ENCODE results near the gene OR11H6. TPM values are rescaled to one million over a fixed set of nuclear protein-coding genes. Genes with fewer than 3 reads are reported as not detected.
"Not testable (repeated sequence)": the region's sequence is repeated elsewhere in the genome, so short reads cannot be mapped to it uniquely, and the experiment has no call there.

Gene OR11H6
- total RNA-seq, 2 experiments from 2014 or later: not detected

GRCh38 chr14:20262642-20263128, 39.2 kb downstream of the OR11H6 start:
- POLR2A ChIA-PET: no interaction called here
- no peaks in the 10 kb centered on the region for H3K36me3 Mint-ChIP-seq (ENCODE audit: low read depth)
- DNase-seq (no peak), ATAC-seq (no peak)
- H3K4me3 Mint-ChIP-seq: no peak overlapping the region
- TF ChIP-seq CTCF (IDR thresholded peaks at IDR 0.05): no peak
- no peaks in the 10 kb centered on the region for H3K9me3 Mint-ChIP-seq
- H3K27me3 Mint-ChIP-seq: no peaks in the 10 kb centered on the region
- no peaks in the 10 kb centered on the region for H3K4me1 Mint-ChIP-seq (ENCODE audit: low read depth)
- CTCF ChIA-PET: no interaction called here
- H3K27ac Mint-ChIP-seq: no peak overlapping the region
- intact Hi-C loops (cut with micrococcal nuclease): no loop called here

GRCh38 chr14:20264361-20264760, 40.9 kb downstream of the OR11H6 start:
- POLR2A ChIA-PET; H3K27me3 Mint-ChIP-seq; intact Hi-C loops (cut with micrococcal nuclease); H3K9me3 Mint-ChIP-seq; H3K27ac Mint-ChIP-seq; H3K4me1 Mint-ChIP-seq (ENCODE audit: low read depth); H3K4me3 Mint-ChIP-seq; H3K36me3 Mint-ChIP-seq (ENCODE audit: low read depth); ATAC-seq; CTCF ChIA-PET; DNase-seq: not testable (repeated sequence)

GRCh38 chr14:20274062-20274461, 50.6 kb downstream of the OR11H6 start:
- H3K9me3 Mint-ChIP-seq: peaks cover 34% of the 10 kb centered on the region
- H3K4me3 Mint-ChIP-seq: no peak overlapping the region
- no peak for ATAC-seq
- H3K27ac Mint-ChIP-seq: no peak overlapping the region
- TF ChIP-seq CTCF (IDR thresholded peaks at IDR 0.05): no peak
- POLR2A ChIA-PET: no interaction called here
- intact Hi-C loops (cut with micrococcal nuclease): no loop called here
- no peak for DNase-seq
- peaks cover 42% of the 10 kb centered on the region for H3K36me3 Mint-ChIP-seq (ENCODE audit: low read depth)
- CTCF ChIA-PET: no interaction called here
- no peaks in the 10 kb centered on the region for H3K27me3 Mint-ChIP-seq
- peaks cover 7% of the 10 kb centered on the region for H3K4me1 Mint-ChIP-seq (ENCODE audit: low read depth)

Other genes starting within 250 kb of the OR11H6 start
- not detected for gene OR4K15, start 248.1 kb upstream of the OR11H6 start, total RNA-seq
- gene OR4Q2, start 221.5 kb upstream of the OR11H6 start, total RNA-seq: not detected
- gene OR4K14, start 204.4 kb upstream of the OR11H6 start, total RNA-seq: not detected
- not detected for gene OR4K13, start 187.7 kb upstream of the OR11H6 start, total RNA-seq
- not detected for gene OR4L1, start 163.7 kb upstream of the OR11H6 start, total RNA-seq
- gene OR4K17, start 113.0 kb upstream of the OR11H6 start, total RNA-seq: not detected
- not detected for gene OR4N5, start 84.9 kb upstream of the OR11H6 start, total RNA-seq
- not detected for gene OR11G2, start 32.8 kb upstream of the OR11H6 start, total RNA-seq
- not detected for gene OR11H7, start 5.3 kb downstream of the OR11H6 start, total RNA-seq
- not detected for gene OR11H4, start 15.6 kb downstream of the OR11H6 start, total RNA-seq
- 10 to 100 TPM; 20.6 to 20.8 TPM for gene TTC5, start 82.2 kb downstream of the OR11H6 start, total RNA-seq
- 10 to 100 TPM; 79.0 to 82.7 TPM for gene CCNB1IP1, start 109.6 kb downstream of the OR11H6 start, total RNA-seq
- gene PARP2, start 119.9 kb downstream of the OR11H6 start, total RNA-seq: 10 to 100 TPM; 45.7 to 46.5 TPM
- gene TEP1, start 189.8 kb downstream of the OR11H6 start, total RNA-seq: 10 to 100 TPM; 22.8 to 25.3 TPM
- under 1 TPM; 0.54 to 0.59 TPM for gene KLHL33, start 212.5 kb downstream of the OR11H6 start, total RNA-seq
- 10 to 100 TPM; 39.5 to 40.7 TPM for gene OSGEP, start 231.1 kb downstream of the OR11H6 start, total RNA-seq
- 100 to 1,000 TPM; 196 to 211 TPM for gene APEX1, start 231.5 kb downstream of the OR11H6 start, total RNA-seq
- 10 to 100 TPM; 21.0 to 27.3 TPM for gene PIP4P1, start 237.7 kb downstream of the OR11H6 start, total RNA-seq
- 100 to 1,000 TPM; 176 to 183 TPM for gene PNP, start 245.7 kb downstream of the OR11H6 start, total RNA-seq

Measured in activated CD8-positive, alpha-beta T cell treated with anti-CD3 and anti-CD28 coated beads for 36 hours (primary cell).